Measurements from ENCODE around the gene MLNR.

The MLNR gene

GRCh38 chr13:49246850-49247642 is 26.9 kb downstream of the MLNR start:
- TF ChIP-seq ZFX (IDR thresholded peaks at IDR 0.05), result no peak
- TF ChIP-seq, protein P1, sequence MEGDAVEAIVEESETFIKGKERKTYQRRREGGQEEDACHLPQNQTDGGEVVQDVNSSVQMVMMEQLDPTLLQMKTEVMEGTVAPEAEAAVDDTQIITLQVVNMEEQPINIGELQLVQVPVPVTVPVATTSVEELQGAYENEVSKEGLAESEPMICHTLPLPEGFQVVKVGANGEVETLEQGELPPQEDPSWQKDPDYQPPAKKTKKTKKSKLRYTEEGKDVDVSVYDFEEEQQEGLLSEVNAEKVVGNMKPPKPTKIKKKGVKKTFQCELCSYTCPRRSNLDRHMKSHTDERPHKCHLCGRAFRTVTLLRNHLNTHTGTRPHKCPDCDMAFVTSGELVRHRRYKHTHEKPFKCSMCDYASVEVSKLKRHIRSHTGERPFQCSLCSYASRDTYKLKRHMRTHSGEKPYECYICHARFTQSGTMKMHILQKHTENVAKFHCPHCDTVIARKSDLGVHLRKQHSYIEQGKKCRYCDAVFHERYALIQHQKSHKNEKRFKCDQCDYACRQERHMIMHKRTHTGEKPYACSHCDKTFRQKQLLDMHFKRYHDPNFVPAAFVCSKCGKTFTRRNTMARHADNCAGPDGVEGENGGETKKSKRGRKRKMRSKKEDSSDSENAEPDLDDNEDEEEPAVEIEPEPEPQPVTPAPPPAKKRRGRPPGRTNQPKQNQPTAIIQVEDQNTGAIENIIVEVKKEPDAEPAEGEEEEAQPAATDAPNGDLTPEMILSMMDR (conservative IDR thresholded peaks at IDR 0.05), result no peak
- H3K27ac ChIP-seq, result peak overlapping the region; percentile 81

GRCh38 chr13:49247643-49248621 is 27.8 kb downstream of the MLNR start, which contains the start of gene CDADC1:
Gene CDADC1, plus strand, starts transcription at chr13:49247925. Its CDS starts 113 bp downstream, at chr13:49248038.
- peak within 1 kb of the TSS; percentile 81 for H3K27ac ChIP-seq
- peak; percentile 43 for TF ChIP-seq ZFX (IDR thresholded peaks at IDR 0.05)
- TF ChIP-seq, protein P1 (conservative IDR thresholded peaks at IDR 0.05), result no peak

DNA sequence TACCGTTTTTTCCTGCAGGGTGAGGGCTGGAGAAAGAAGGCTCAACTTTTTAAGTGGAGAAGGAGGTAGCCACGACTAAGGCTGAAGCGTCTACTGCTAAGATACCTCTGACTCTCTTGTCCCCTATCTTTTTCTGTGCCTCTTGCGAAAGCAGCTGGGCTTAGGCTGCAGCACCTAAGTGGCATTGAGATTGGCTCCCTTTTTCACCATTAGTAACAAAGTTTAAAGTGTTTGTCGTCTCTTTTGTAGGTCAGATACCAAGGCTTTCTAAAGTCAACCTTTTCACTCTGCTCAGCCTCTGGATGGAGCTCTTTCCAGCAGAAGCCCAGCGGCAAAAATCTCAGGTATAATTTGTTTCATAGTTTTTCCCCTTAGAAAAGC is 28.5 kb downstream of the MLNR start:
- H3K27ac ChIP-seq, result peak overlapping the region; percentile 81
- TF ChIP-seq, protein P1 (conservative IDR thresholded peaks at IDR 0.05), result peak; percentile 41
- no peak for TF ChIP-seq ZFX (IDR thresholded peaks at IDR 0.05)

DNA sequence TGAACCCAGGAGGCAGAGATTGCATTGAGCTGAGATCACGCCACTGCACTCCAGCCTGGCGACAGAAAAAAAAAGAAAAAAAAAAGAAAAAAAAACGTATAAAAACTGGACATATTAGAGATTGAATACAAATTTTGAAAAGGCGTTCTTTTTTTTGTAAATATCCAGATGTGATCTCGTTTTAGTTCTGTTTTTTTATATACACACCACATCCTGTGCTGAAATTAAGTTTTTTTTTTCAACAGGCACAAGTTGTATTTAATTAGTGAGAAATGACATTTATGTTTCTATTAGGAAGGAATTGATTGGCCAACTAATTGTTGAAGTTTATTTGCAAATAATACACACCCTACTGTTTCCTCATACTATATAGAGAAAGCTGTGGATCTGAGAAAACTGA is 31.2 kb downstream of the MLNR start:
- TF ChIP-seq, protein P1 (conservative IDR thresholded peaks at IDR 0.05), result no peak
- no peak for TF ChIP-seq ZFX (IDR thresholded peaks at IDR 0.05)

DNA sequence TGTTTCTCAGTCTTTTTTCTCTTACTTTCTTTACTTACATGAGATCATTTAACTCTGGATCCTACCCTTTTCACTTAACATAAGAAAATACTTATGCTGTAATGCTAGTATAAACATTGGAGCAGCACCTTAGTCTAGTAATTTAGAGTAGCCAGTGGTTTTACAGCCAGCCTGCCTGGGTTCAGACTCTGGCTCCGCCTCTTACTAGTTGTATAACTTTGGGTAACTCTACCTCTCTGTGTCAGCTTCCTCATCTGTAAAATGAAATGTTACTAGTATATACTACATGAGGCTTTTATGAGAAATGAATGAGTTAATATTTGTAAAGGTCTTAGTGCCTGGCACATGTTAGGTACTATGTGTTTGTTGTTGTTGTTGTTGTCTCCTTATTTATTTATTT is 33.2 kb downstream of the MLNR start:
- H3K27ac ChIP-seq, result no peak overlapping the region
- TF ChIP-seq, protein P1 (conservative IDR thresholded peaks at IDR 0.05), result no peak
- TF ChIP-seq ZFX (IDR thresholded peaks at IDR 0.05), result no peak

More for the DNA sequence above, 31.2 kb downstream of the MLNR start:
- no peak overlapping the region for H3K27ac ChIP-seq

DNA sequence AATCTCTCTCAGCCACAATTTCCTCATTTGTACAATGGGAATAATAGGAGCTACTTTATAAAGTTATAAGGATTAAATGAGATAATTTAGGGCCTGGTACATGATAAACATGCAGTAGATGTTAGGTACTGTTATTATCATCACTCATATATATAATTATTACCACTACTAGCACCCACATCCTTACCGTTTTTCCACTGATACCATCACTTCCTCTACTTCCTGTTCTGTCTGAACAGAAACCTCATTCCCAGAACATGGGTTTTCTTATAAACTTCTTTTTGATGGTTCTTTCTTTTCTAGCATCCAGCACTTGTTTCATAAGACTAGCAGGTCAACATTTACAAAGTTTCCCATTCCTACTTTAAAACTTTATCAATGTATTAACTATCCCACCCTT is 33.9 kb downstream of the MLNR start:
- H3K27ac ChIP-seq, result no peak overlapping the region
- TF ChIP-seq, protein P1 (conservative IDR thresholded peaks at IDR 0.05), result no peak
- no peak for TF ChIP-seq ZFX (IDR thresholded peaks at IDR 0.05)
